ENCODE measurements around the gene NMBR.

DNA sequence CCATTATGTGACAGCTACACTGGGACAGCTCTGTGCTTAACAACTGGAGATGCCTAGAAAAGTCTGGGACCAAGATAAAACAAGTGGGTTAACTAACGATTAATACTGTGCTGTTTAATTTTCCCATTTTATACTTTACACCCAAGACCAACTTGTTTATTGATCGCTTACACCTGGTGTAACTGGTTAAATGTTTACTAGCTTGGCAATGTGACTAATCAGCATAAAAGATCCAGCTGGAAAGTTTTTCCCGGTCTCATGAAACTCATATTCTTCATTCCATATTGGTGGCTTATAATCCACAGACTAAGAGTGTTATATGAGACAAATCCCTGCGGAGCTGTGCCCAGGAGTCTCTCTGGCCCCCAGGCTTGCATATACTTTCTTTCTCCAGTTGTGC, 115.9 kb downstream of the NMBR start:
- TF ChIP-seq, protein P1, sequence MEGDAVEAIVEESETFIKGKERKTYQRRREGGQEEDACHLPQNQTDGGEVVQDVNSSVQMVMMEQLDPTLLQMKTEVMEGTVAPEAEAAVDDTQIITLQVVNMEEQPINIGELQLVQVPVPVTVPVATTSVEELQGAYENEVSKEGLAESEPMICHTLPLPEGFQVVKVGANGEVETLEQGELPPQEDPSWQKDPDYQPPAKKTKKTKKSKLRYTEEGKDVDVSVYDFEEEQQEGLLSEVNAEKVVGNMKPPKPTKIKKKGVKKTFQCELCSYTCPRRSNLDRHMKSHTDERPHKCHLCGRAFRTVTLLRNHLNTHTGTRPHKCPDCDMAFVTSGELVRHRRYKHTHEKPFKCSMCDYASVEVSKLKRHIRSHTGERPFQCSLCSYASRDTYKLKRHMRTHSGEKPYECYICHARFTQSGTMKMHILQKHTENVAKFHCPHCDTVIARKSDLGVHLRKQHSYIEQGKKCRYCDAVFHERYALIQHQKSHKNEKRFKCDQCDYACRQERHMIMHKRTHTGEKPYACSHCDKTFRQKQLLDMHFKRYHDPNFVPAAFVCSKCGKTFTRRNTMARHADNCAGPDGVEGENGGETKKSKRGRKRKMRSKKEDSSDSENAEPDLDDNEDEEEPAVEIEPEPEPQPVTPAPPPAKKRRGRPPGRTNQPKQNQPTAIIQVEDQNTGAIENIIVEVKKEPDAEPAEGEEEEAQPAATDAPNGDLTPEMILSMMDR (conservative IDR thresholded peaks at IDR 0.05), result no peak
- TF ChIP-seq EZH2 (IDR thresholded peaks at IDR 0.05; ENCODE audit: low read depth), result no peak
